ENCODE data around the gene PAX5.
A peak's percentile ranks its signal among the peaks of the same experiment; 100 is the strongest.

PAX5 gene

DNA sequence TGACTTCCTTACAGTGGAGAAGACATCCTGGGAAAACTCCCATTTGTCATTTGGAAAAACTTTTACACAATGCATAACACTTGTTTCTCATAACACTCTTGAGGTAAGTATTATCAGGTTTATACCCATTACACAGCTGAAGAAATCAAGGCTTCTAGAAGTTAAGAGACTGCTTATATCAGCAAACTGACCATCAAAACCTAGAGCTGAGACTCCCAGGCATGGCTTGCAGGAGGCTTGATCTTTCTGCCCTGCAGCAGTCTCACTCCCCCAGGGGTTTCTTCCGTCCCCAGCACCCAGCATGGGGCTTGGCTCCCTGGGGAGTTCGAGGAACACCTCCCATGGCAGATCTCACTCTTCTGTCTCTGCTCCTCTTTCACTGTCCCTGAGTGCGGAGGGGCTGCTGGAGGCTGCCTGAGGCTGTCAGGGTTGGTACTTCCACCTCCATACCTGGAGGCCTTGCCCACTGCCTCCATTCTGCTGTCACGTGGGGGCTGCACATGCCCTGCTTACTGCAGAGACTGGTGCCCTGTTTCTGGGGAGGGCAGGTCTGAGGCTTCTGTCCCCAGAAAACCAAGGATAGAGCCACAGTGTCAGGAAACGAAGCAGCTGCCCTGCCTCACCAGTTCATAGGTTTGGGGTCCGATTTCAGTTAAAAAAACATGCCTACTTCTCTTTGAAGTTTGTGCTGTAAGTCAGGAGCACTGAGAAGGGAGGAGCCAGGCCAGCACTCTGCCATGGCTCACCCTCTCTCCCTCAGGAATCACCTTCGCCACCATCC, 202.5 kb downstream of the PAX5 start:
- no peak for DNase-seq

DNA sequence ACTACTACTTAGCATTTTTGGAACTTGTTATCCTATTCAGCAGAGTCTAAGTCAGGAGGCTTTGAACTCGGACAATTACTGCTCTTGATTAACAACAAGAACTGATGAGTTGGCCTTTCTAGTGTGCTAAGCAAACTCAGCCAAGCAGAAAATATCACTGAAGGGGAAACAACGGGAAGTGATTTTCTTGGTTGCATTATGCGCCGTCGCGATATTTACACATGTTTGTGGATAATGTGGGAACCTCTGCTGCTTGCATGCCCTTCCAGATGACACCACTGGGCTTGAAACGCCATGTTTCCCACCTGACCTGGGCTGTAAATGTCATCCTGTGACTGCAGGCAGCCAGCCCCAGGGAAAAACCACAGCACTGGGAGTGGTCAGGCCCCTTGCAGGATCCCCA, 205.5 kb downstream of the PAX5 start:
- no peak for DNase-seq

DNA sequence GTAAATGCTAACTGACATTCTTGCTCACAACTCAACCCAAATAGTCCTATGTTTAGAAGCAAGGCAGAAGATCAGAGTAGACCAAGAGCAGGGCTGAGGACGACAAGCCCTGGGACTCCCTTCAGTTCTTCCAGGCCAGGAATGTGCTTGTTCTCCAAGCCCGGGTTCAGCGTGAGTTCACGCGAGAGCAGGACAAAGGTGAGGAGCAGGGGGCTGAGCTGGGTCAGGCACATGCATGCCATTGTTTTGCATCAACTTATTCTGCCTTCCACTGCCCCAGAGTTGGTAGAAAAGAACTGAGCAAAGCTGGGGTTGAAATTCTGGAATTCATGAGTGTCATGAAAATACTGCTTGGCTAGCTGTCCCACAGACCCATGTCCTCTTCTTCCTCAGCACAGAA, 206.5 kb downstream of the PAX5 start:
- DNase-seq, result no peak

DNA sequence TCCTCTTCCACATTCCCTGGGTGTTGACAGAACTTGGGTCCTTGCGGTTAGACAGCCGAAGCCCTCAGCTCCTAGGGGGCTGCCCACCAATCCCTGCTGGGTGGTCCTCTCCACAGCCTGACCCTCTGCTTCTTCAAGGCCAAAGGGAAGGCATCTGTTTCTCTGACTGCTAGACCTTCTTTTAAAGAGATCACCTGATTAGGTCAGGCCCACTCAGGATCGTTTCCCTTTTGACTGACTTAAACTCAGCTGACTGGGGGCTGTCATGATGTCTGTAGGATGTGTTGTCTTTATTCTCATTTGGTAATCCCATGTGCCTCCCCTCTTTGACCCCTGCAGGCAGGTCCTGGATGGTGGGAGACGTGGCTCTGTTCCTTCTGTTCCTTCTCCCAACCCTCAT, 207.5 kb downstream of the PAX5 start:
- DNase-seq, result no peak

DNA sequence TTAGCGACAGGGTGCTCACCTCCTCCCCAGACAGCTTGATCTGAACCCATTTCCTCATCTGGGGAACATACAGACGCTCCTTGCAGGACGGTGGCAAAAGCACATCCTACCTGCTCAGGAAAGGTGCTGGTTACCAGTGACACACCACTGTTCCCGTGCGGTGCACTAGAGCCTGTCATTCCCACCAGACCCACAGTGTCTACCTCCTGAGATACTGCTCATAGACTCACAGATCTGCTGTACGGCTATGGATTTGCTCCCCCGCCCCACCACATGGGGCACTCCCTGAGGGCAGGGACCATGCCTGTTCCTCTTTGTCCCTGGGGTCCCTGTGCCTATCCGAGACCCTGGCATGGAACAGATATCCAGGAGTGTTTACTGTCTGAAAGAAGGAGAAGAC, 208.9 kb downstream of the PAX5 start:
- DNase-seq, result no peak

DNA sequence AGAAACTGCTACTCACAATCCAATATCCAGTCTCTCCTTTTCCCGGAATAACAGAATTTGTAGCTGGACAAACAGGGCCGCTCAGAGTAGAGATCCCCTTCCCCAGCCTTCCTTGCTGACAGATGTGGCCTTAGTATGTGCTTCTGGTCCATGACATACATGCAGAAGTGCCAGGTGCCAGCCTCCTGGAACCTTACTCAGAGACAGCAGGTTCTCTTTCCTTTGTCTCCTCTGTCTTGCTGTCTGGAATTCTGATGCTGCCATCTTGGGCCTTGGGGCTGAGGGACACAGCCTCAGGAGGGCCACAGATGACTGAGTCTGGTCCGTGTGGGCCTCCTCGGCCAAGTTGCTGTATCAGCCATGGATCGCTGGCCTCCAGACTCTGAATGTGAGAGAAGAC, 210.1 kb downstream of the PAX5 start:
- no peak for DNase-seq

DNA sequence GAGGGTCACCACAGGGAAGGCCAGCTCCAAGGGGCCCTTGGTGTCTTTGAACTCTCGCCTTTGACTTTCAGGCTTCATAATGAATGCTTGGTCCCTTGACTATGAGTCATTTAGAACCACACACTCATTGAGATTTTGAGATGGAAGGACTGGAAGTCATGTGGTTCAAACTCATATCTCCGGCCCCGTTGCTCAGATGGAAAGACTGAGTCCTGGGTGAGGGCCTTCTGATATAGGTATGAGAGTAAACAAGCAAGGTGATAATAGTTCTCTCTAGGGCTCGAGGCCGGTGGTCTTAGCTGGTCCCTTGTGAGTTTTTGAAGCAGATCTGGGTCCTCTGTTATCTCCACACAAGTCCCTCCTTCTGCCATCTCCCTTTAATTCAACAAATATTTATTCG, 210.6 kb downstream of the PAX5 start:
- no peak for DNase-seq

DNA sequence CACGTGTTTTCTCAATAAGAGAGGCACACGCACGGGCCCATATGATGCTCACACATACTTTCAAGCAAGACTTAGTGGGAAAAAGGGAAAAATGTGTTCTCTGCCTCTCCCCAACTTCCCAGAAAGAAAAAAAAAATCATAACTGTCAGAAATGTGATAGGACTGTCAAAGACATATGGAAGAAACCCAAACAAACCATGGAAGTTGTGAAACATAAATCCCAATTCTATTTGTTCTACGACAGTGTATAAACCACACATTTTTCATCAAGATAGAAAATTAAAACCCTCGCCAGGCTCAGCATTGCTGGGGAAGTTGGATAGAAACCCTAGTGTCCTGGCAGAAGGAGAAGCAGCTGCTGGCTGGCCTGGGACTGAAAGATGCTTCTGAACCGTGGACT, 211.9 kb downstream of the PAX5 start:
- DNase-seq, result no peak

DNA sequence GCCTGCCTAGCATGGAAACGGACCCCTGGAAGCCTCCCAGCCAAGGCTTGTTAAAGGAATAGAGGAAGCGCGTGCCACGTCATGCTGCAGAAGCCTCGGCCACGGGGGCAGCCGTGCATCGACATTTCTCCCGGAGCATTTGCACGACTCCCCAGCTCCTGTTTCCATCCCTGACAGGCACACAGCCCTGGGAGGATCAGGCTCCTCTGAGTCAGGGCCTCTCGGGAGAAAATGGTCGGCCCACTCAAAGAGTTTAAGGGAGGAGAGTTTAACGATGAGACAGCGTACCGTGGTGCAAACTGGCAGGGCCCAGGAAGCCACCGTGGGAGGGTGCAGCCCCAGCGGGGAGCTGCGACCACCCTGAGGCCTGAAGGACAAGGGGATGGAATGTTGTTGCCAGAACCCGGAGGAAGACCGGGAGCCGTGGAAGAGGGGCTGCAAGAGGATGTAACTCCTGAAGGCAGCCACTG, 213.6 kb downstream of the PAX5 start:
- DNase-seq, result no peak

DNA sequence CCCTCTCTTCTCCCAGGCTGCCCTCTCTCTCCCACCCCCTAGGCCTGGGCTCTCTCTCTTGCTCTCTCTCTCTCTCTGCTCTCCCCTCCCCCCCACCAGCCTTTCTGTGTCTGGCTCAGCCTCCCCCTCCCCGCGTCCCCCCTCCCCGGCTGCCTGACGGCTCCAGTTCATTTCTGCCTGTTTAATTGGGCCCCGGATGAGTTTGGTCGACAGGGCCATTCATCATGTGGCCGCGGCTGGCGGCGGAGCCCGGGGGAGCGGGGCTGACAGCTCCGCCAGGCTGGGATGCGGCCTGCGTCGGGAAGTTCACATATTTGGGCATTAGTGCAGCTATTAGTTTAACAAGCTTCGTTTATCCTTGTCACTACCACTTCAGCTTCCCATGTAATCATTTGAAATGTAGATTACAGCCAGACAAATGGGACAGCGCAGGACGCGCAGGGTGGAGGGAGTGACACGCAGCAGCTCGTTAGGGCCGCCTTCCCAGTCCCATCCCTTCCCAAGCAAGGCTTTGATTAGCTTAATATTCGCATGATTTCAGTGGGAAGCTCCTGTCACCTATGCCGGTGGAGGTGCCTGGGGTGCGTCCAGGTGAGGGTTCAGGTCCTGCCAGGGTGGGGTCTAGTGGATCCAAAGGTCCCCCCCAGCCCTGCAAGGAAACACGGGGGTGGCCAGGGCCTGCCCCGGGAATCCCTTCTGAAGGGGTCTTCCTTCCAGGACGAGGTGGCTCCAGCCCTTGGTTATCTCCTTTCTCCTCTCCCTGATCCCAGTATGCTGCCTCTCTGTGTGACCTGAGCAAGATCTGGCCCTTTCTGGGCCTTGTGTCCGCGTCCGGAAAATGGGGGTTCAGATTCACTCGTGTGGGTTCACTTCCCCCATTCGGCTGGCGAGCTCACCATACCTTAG, 214.8 kb downstream of the PAX5 start:
- no peak for DNase-seq

DNA sequence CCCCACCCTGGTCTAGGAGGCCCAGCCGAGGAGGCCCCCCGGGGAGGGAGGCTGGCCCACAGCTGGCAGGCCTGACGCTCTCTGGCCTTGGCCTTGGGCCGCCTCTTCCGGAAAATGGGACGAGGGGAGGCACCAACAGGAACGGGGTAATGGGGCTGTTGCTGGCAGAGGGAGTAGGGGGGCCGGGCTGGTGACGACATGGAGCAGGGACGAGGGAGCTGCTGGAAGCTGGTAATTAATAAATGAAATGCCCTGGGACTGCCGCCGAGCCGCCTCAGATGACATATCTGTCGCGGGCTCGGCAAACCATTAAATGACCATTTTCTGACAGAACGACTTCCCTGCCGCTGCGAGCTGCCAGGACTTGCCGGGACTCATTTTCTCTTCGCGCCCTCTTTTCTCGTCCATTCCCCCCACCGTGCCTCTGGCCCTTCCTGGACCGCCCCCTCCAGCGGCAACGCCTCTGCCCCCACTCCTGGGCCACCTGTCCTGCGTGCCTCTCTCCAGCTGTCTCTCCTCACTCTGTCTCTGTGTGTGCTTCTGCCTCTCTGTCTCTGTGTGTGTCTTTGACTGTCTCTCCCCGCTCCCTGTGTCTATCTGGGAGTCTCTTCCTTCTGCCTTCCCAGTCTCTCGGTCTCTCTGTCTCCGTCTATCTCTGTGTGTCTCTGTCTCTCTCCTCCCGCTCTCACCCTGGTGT, 215.7 kb downstream of the PAX5 start:
- peak in 2 of 4 experiments; percentile 4 to 10 for DNase-seq

DNA sequence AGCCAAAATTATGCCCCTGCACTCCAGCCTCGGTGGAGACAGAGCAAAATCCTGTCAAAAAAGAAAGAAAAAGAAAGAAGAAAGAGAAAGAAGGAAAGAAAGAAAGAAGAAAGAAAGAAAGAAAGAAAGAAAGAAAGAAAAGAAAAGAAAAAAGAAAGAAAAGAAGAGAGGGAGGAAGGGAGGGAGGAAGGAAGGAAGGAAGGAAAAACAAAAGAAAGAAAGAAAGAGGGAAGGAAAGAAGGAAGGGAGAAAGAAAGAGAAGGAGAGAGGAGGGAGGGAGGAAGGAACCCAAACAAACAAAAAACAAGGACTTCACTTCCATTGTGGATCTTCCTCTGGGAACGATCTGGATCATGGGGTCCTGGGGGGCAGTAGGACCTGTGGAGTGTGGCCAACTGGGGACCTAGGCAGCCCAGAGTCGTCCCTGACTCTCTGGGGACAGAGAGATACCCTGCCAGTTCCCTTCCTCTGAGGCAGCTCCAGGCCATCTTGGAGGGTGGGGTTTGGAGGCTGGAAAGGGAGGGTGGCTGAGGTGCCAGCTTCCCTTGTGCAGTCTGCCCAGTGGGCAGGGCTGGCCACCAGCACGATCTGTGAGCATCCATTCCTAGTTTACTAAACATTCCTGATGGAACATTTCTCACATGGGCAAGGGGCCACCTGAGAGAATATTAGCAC, 216.8 kb downstream of the PAX5 start:
- DNase-seq, result no peak

DNA sequence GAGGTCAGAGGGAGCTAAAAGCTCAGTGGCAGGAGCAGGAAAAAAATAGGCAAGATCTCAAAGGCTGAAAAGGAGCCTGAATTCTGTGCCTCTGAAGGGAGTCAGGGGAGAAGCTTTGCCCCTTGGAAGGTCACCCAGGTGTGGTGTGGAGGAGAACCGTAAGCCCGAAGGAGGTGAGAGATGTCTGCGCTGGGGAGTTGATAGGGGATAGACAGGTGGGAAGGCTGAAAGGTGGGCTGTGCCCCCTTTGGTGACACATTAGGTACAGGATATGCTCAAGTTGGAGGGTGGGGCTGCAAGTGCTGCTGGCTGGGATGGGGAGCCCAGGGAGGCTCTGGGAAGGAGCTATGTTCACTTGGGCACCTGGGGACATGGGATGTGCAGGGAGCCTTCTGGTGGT, 217.7 kb downstream of the PAX5 start:
- DNase-seq, result no peak

DNA sequence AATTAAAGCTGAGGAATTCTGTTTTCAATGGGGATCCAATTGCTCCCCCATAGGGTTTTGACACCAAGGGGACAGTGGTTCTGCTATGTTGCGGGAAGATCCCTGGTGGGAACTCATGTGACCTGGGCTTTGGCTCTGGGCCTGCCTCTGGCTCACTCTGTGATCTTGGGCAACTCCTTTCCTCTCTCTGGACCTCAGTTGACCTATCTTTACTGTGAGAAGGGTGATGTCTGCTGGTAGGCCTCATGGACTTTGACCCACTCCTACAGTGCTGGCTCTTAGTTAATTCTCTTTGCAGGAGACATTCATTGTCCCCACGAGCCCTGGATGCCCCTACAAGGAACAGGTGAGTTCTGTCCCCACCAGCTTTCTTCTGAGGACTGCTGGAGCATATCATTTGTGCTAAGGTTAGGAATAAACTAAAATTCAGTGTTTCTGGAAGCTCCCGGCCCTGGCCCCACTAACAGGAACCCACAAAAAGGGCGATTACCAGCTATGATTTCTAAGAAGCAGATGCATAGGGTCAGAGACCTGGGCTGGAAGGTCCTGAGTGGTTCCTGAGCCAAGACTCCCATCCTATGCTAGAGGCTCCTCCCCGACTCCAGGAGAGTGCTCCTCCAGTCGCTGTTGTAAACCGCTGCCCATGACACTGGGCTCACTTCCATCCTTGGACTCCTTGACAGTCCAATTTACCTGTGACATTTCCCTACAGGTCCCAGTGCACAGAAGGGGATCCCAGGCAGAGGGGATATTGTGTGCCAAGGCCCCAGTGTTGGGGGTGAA, 218.3 kb downstream of the PAX5 start:
- DNase-seq, result no peak

DNA sequence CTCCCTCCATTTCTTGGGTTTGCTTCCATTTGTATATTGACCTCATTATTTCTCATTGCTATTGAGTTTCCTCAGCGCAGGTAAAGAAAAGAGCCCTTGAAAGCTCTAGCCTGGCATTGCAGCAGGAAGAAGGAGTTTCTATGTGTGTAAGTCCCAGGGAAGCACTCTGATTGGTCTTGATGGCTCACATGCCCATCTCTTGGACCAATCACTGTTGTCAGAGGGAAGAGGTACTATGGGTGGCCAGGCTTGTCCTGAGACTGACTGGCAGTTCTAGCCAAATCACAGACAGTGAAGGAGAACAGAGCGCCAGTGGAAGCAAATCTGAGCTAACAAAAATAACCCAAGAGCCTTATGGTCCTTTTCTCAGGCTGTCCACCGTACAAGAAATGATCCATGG, 219.0 kb downstream of the PAX5 start:
- DNase-seq, result no peak

DNA sequence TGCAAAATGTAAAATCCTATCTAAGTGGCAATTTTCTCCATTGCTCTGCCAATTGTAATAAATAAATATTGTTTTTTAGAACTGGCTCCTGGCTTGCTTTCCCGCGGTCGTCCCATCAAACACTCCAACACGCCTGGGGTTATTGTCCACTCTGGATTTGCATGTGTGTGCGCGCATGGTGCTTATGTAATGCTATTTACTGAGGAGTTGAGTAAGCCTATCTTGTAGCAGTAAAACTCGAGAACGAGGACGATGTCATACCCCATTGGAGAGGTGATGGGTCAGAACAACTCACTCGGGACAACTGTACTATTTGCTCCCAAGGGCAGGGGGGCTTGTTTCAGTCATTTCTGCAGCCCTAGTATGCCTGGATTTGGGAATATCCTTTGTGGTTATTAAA, 220.9 kb downstream of the PAX5 start:
- DNase-seq, result no peak

DNA sequence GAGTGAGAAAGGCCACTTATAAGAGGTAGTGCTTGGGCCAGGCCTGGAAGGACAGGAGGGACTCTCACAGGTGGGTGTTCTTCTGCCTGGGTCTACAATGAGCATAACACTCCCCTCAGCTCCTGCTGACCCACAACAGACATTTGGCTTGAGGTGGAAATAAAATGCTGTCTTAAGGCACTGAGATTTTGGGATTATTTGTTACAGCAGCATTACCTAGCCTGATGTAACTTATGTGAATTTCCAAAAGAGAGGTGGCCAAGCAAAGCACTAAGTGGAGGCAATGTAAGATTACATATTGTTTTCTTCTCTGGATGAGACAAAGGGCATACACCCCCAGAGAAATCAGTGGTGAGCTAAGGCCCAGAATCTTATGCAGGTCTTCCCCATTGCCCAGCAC, 221.5 kb downstream of the PAX5 start:
- DNase-seq, result no peak

DNA sequence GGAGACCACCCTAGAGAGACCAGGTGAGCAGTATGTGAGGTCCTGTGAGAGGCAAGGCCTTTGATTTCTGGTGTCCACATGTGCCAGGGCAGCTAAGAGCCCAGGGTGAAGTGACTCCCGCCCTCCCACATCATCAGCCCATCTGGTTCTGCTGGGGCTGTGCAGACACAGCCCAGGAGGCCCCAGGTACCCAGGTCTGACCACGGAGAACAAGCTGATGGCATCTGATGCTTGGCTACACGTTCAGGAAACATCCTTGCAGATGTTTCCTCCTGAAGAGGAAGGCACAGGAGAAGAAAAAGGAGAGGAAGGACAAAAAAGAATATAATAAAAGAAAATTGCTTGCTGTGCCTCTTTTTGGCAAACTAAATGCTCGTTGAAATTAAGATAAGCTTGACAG, 225.8 kb downstream of the PAX5 start:
- no peak for DNase-seq

DNA sequence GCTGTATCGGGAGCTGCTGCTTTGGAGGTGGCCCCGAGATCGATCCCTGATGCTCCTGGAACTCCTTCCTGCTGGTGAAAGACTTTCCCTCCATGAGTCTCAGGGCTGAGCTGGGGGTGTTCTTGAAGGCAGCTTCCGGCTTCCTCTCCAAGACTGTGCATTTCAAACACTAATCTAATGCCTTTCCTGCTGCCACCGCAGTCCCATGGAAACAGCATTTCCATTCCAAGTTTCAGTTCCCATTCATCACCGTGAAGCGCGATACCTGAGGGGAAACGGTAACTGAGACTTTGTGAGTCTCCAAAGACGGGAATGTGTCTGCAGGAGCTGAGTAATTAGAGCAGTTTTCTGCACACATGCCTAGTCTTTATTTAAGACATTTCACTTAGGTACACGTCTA, 230.1 kb downstream of the PAX5 start:
- no peak for DNase-seq

DNA sequence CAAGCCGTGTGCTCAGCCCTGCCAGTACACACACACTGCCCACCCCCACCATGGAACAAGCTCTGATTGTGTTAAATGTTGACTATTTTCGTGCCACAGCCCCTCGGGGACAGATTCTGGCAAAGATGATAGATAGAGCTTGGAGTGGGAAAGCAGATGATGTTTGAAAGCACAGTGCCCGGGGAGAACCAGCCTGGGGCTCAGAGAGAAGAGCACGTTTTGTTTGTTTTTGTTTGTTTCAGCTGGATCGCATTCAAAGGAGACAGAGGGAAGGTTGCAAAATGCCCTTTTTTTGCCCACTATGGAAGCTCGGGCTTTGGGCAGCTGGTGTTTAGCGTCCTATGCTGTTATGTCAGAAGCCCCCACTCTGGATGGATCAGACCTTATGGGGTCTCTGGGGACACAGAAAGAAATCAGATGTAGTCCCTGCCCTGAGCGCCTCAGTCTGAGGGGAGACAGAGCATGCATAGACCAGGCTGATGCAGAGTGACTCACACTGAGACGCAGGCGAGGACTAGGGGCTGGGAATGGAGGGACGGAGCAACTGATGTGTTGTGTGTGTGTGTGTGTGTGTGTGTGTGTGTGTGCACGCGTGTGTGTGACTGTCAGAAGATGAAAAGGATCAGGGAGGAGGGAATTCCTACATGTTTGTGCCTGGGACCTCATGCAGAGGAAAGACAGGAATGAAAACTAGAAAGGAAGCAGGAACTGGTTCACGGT, 231.7 kb downstream of the PAX5 start:
- DNase-seq, result no peak

DNA sequence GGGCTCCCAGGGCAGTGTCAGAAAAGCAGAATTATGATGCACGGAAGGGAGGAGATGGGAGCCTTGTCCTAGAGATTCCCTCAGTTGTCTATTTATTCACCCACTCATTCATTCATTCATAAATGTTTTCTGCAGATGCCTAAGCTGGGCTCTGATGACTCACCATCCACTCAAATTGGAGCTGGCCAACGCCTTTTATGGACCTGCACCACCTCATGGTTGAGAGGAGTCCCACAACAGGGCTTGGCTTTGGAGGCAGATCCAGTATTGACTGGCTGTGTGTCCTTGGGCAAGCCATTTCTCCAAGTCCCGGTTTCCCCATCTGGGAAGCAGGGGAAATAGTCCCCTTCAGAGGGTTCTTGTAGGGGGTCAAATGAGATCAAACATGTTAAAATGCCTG, 233.6 kb downstream of the PAX5 start:
- no peak for DNase-seq

Data from suppressor macrophage (primary cell).